OCI-LY7 (cell line): Measurements from ENCODE around the gene ATG2A. TPM values are rescaled to one million over a fixed set of nuclear protein-coding genes. Genes with fewer than 3 reads are reported as not detected.

Experiments
- BruUV-seq: library from RNA; stranded (reverse); fragments of 400-500 nt; replicated peaks from 2 replicates; lab custom pipeline; 2021; lab: Mats Ljungman, UMichigan
- CTCF ChIA-PET: fragments of 300-600 bp; sonication (Branson Sonifier 250); formaldehyde crosslinking; loops from one replicate; lab custom pipeline; 2022; ENCODE audit warnings: antibody characterized with exemption; ENCODE audit not compliant: unreplicated experiment; lab: Charles Lee
- POLR2A ChIA-PET: fragments of 300-600 bp; sonication (Branson Sonifier 250); formaldehyde crosslinking; loops from one replicate; lab custom pipeline; 2022; ENCODE audit warnings: antibody characterized with exemption; lab: Charles Lee
- DNase-seq: peaks from one replicate; pipeline ENCODE4 v3.0.0-alpha.2; 2015; ENCODE audit warnings: low spot score
- H2AFZ ChIP-seq: fragments of 200-600 bp; sonication (generic), shearing (Covaris generic); 2 replicates; pipeline ENCODE4 v1.6.1; 2014; ENCODE audit warnings: mild to moderate bottlenecking, antibody characterized with exemption, low read length, moderate library complexity
- H3K27ac ChIP-seq: fragments of 200-600 bp; sonication (generic); 2 replicates; pipeline ENCODE4 v1.5.1; 2014; ENCODE audit warnings: mixed run types, low read depth, mild to moderate bottlenecking, moderate library complexity, low read length, inconsistent platforms; ENCODE audit not compliant: poor library complexity, severe bottlenecking
- H3K36me3 ChIP-seq: fragments of 200-600 bp; sonication (generic); 2 replicates; pipeline ENCODE4 v1.6.1; 2014; ENCODE audit warnings: mild to moderate bottlenecking, antibody characterized with exemption, low read length, moderate library complexity, mixed read lengths; ENCODE audit not compliant: insufficient read depth
- H3K4me1 ChIP-seq: fragments of 200-600 bp; sonication (generic); 2 replicates; pipeline ENCODE4 v1.5.1; 2014; ENCODE audit warnings: mild to moderate bottlenecking, low read length; ENCODE audit not compliant: insufficient read depth, poor library complexity, severe bottlenecking
- H3K4me2 ChIP-seq: fragments of 200-600 bp; sonication (generic); 2 replicates; pipeline ENCODE4 v1.6.1; 2014; ENCODE audit warnings: mild to moderate bottlenecking, low read length
- H3K4me3 ChIP-seq: fragments of 200-600 bp; sonication (generic); 2 replicates; pipeline ENCODE4 v1.5.1; 2014; ENCODE audit warnings: mild to moderate bottlenecking, low read depth, low read length; ENCODE audit not compliant: poor library complexity, severe bottlenecking
- H3K79me2 ChIP-seq: fragments of 200-600 bp; sonication (generic); 2 replicates; pipeline ENCODE4 v1.6.1; 2016; ENCODE audit warnings: low read depth, mild to moderate bottlenecking, low read length, moderate library complexity, mixed read lengths; ENCODE audit not compliant: insufficient read depth
- H3K9me2 ChIP-seq: fragments of 200-600 bp; sonication (generic); 2 replicates; pipeline ENCODE4 v1.6.1; 2016; ENCODE audit warnings: mild to moderate bottlenecking, low read length, mixed read lengths; ENCODE audit not compliant: insufficient read depth
- H3K9me3 ChIP-seq: fragments of 200-600 bp; sonication (generic); 2 replicates; pipeline ENCODE4 v1.6.1; 2014; ENCODE audit warnings: mild to moderate bottlenecking, mixed run types, low read length, mixed read lengths
- H4K20me1 ChIP-seq: fragments of 200-600 bp; sonication (generic); 2 replicates; pipeline ENCODE4 v1.6.1; 2014; ENCODE audit warnings: mild to moderate bottlenecking, antibody characterized with exemption, low read length, moderate library complexity, mixed read lengths; ENCODE audit not compliant: insufficient read depth
- CTCF ChIP-seq: fragments of 200-600 bp; sonication (generic); conservative IDR thresholded peaks from 2 replicates; pipeline ENCODE4 v1.5.1; 2014; ENCODE audit warnings: mild to moderate bottlenecking, antibody characterized with exemption, low read length, moderate library complexity, mixed read lengths
- EZH2phosphoT487 ChIP-seq: fragments of 200-600 bp; sonication (generic); IDR thresholded peaks from 2 replicates; pipeline ENCODE4 v1.6.1; 2018; ENCODE audit warnings: low read depth, borderline replicate concordance, mild to moderate bottlenecking, mixed run types, antibody characterized with exemption, low read length, moderate library complexity, mixed read lengths
- intact Hi-C: fragments of 100-400 bp; cut with micrococcal nuclease; formaldehyde crosslinking; loops from one replicate; pipeline ENCODE4 v1.10.0; 2022; ENCODE audit not compliant: unreplicated experiment
- total RNA-seq, 2 experiments: library from RNA; depleted of rRNA in 1 of 2; stranded (reverse); fragments of >200 nt in 1 of 2; shearing (Covaris generic) in 1 of 2; gene quantifications; 2 replicates each; pipeline ENCODE4 v1.2.3, GENCODE V29; 2014 to 2022

The ATG2A gene
- total RNA-seq, 2 experiments from 2014 or later: 18.1 to 28.2 TPM

- ChIA-PET POLR2A (interaction anchor here (0.5 to 13.0 kb wide), 4 partner anchors 10 to 47 kb away, joined by 3 to 178 read pairs (median 59); partner anchors contain the start of gene EHD1), CTCF (interaction anchor here (1.4 kb wide), 1 partner anchor 13 kb away, joined by 3 read pairs; no protein-coding TSS in a partner anchor)
- Histone ChIP-seq H3K9me2 (no peaks in the 10 kb centered on the region), H3K79me2 (peaks cover 94% of the 10 kb centered on the region), H2AFZ (no peak overlapping the region), H3K4me3 (peak overlapping the region; percentile 59), H3K4me1 (peaks cover 100% of the 10 kb centered on the region), H3K9me3 (no peaks in the 10 kb centered on the region), H3K27ac (peak overlapping the region; percentile 97), H3K36me3 (peaks cover 45% of the 10 kb centered on the region; the same call in 1 of the 2 replicates), H4K20me1 (no peaks in the 10 kb centered on the region), H3K4me2 (peak overlapping the region; percentile 87)
- BruUV-seq: no TSS peak
- intact Hi-C loops: no loop called here
- TF ChIP-seq CTCF: no peak
- no peak for TF ChIP-seq EZH2phosphoT487
- no peak for DNase-seq
These were observed 50.9 kb downstream of the ATG2A start for GRCh38 chr11:64866173-64866491.

GRCh38 chr11:64865286-64866172, 51.5 kb downstream of the ATG2A start:
- BruUV-seq: TSS peak; percentile 83
- Histone ChIP-seq H3K36me3 (peaks cover 39% of the 10 kb centered on the region; the same call in 1 of the 2 replicates), H3K9me2 (no peaks in the 10 kb centered on the region), H2AFZ (no peak overlapping the region), H3K27ac (peak overlapping the region; percentile 97), H3K79me2 (peaks cover 91% of the 10 kb centered on the region), H3K4me3 (peak overlapping the region; percentile 59), H3K9me3 (no peaks in the 10 kb centered on the region), H3K4me1 (peaks cover 100% of the 10 kb centered on the region), H4K20me1 (no peaks in the 10 kb centered on the region), H3K4me2 (peak overlapping the region; percentile 87)
- peak; percentile 80 for DNase-seq
- ChIA-PET CTCF (interaction anchor here (0.5 to 2.8 kb wide), 5 partner anchors 9 to 41 kb away, joined by 3 to 20 read pairs (median 4); no protein-coding TSS in a partner anchor), POLR2A (interaction anchor here (0.5 to 13.0 kb wide), 4 partner anchors 11 to 46 kb away, joined by 3 to 178 read pairs (median 59); partner anchors contain the start of gene EHD1)
- intact Hi-C loops: loop anchor here (2.0 kb wide), 1 partner anchor 15 kb away; no protein-coding TSS in a partner anchor
- TF ChIP-seq CTCF (no peak), EZH2phosphoT487 (no peak)
